A673 (cell line): ENCODE data around the gene TRIM41. TPM values are rescaled to one million over a fixed set of nuclear protein-coding genes. Genes with fewer than 3 reads are reported as not detected.

Source experiments
- BruUV-seq: library from RNA; stranded (reverse); fragments of 400-500 nt; replicated peaks from 2 replicates; lab custom pipeline; 2021; lab: Mats Ljungman, UMichigan
- CTCF ChIA-PET: fragments of 300-600 bp; sonication (Branson Sonifier 250); formaldehyde crosslinking; loops from one replicate; lab custom pipeline; 2022; ENCODE audit warnings: antibody characterized with exemption; lab: Charles Lee
- POLR2A ChIA-PET: fragments of 300-600 bp; sonication (Branson Sonifier 250); formaldehyde crosslinking; loops from one replicate; lab custom pipeline; 2022; ENCODE audit warnings: antibody characterized with exemption; ENCODE audit not compliant: low non-redundant PET; lab: Charles Lee
- DNase-seq: peaks from one replicate; pipeline ENCODE4 v3.0.0-alpha.2; 2015; ENCODE audit warnings: low spot score
- H3K27ac ChIP-seq: fragments of 200-600 bp; sonication (generic); 2 replicates; pipeline ENCODE4 v1.5.1; 2016; ENCODE audit warnings: mixed run types, low read depth, mild to moderate bottlenecking, mixed read lengths, antibody characterized with exemption, low read length; ENCODE audit not compliant: poor library complexity, severe bottlenecking
- H3K27me3 ChIP-seq: fragments of 200-600 bp; sonication (generic); replicated peaks from 2 replicates; pipeline ENCODE4 v1.6.1; 2017; ENCODE audit warnings: mixed run types, low read depth, mild to moderate bottlenecking, mixed read lengths, antibody characterized with exemption, low read length; ENCODE audit not compliant: insufficient read depth, poor library complexity
- H3K36me3 ChIP-seq: fragments of 200-600 bp; sonication (generic); 2 replicates; pipeline ENCODE4 v1.6.1; 2016; ENCODE audit warnings: mixed run types, mild to moderate bottlenecking, mixed read lengths, antibody characterized with exemption, low read length; ENCODE audit not compliant: insufficient read depth, poor library complexity, severe bottlenecking
- H3K4me1 ChIP-seq: fragments of 200-600 bp; sonication (generic); 2 replicates; pipeline ENCODE4 v1.6.1; 2017; ENCODE audit warnings: mixed run types, mild to moderate bottlenecking, mixed read lengths, antibody characterized with exemption, low read length; ENCODE audit not compliant: insufficient read depth, poor library complexity, severe bottlenecking
- H3K4me3 ChIP-seq: fragments of 200-600 bp; sonication (generic); 2 replicates; pipeline ENCODE4 v1.5.1; 2016; ENCODE audit warnings: low read depth, mixed run types, mild to moderate bottlenecking, mixed read lengths, low read length; ENCODE audit not compliant: poor library complexity, severe bottlenecking
- H3K9me3 ChIP-seq: fragments of 200-600 bp; sonication (generic); 2 replicates; pipeline ENCODE4 v1.6.1; 2016; ENCODE audit warnings: mixed run types, low read depth, mild to moderate bottlenecking, mixed read lengths, antibody characterized with exemption, low read length; ENCODE audit not compliant: poor library complexity, severe bottlenecking
- CTCF ChIP-seq: fragments of 300-800, 200-600 bp; sonication (generic); conservative IDR thresholded peaks from 2 replicates; pipeline ENCODE4 v1.5.1; 2017; ENCODE audit warnings: low read depth, mild to moderate bottlenecking, antibody characterized with exemption, low read length, moderate library complexity, mixed read lengths
- EZH2 ChIP-seq: fragments of 200-600 bp; sonication (generic); IDR thresholded peaks from 2 replicates; pipeline ENCODE4 v1.6.1; 2017; ENCODE audit warnings: borderline replicate concordance, low read depth, mild to moderate bottlenecking, mixed read lengths, antibody characterized with exemption, low read length; ENCODE audit not compliant: poor library complexity, severe bottlenecking
- intact Hi-C: fragments of 100-400 bp; cut with micrococcal nuclease; formaldehyde crosslinking; loops from one replicate; pipeline ENCODE4 v1.10.0; 2022; ENCODE audit not compliant: unreplicated experiment
- total RNA-seq: library from RNA; stranded (reverse); gene quantifications from 2 replicates; pipeline ENCODE4 v1.2.3, GENCODE V29; 2021

The TRIM41 gene
- total RNA-seq, 1 experiment from 2014 or later = 24.6 TPM

- Histone ChIP-seq H3K9me3 (no peaks in the 10 kb centered on the region), H3K27ac (no peak overlapping the region), H3K27me3 (no peaks in the 10 kb centered on the region), H3K4me1 (peaks cover 24% of the 10 kb centered on the region), H3K36me3 (peaks cover 82% of the 10 kb centered on the region), H3K4me3 (no peak overlapping the region)
- BruUV-seq = no TSS peak
- CTCF ChIA-PET = no interaction called here
- no peak for DNase-seq
- POLR2A ChIA-PET = no interaction called here
- intact Hi-C loops = no loop called here
- TF ChIP-seq CTCF (no peak), EZH2 (no peak)
These were observed 14.0 kb downstream of the TRIM41 start for GRCh38 chr5:181236954-181237641.

DNA sequence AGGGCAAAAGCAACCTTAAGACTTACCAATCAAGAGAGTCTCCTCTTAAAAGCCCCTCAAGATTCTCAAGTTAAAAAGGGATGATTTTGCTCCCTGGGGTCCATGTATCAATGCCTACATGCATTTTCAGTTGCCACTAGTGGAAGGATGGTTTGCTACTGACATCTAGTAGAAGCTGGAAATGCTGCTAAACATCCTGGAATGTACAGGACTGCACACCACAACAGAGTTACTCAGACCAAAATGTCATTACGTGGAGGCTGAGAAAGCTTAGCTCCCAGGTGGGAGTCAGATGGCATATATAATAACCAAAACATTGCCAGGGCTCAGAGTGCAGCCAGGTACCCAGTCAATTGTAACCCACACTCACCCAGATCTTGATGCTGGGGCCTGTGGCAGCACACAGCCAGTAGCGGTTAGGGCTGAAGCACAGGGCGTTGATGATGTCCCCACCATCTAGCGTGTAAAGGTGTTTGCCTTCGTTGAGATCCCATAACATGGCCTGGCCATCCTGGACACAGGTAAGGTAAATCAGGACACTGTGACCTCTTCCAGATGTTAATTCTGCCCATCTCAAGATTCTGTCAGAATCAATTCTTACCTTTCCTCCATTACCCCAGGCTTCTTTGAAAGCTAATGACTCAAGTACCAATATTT is 14.8 kb downstream of the TRIM41 start:
- Histone ChIP-seq H3K4me3 (no peak overlapping the region), H3K9me3 (no peaks in the 10 kb centered on the region), H3K4me1 (peaks cover 26% of the 10 kb centered on the region), H3K27me3 (no peaks in the 10 kb centered on the region), H3K36me3 (peaks cover 90% of the 10 kb centered on the region), H3K27ac (no peak overlapping the region)
- no peak for TF ChIP-seq EZH2
- TF ChIP-seq CTCF = no peak
- DNase-seq = no peak
- ChIA-PET CTCF (no interaction called here), POLR2A (no interaction called here)
- BruUV-seq = no TSS peak
- intact Hi-C loops = no loop called here

DNA sequence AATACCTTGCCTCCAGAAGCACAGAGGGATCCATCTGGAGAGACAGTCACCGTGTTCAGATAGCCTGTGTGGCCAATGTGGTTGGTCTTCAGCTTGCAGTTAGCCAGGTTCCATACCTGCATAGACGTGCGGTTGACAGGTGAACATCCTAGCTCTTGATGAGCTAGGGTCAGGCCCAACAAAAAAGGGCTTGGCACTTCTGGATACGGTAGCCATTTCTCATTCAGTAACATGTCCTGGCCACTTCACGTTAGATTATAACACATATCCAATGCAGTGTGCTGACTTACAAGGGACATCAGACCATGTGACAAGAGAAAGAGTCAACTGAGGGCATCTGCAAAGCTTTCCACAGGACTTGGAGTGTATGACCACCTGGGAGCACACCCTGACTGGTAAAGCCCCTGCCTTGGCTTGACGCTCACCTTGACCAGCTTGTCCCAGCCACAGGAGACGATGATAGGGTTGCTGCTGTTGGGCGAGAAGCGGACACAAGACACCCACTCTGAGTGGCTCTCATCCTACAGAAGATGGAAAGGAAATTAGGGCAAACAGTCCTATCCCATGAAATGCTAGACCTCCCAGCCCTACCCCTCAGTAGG is 16.1 kb downstream of the TRIM41 start:
- no peak overlapping the region for H3K4me3 ChIP-seq
- TF ChIP-seq CTCF (no peak), EZH2 (no peak)
- H3K27ac ChIP-seq = no peak overlapping the region
- BruUV-seq = no TSS peak
- peaks cover 26% of the 10 kb centered on the region for H3K4me1 ChIP-seq
- DNase-seq = no peak
- intact Hi-C loops = no loop called here
- H3K27me3 ChIP-seq = no peaks in the 10 kb centered on the region
- peaks cover 87% of the 10 kb centered on the region for H3K36me3 ChIP-seq
- no peaks in the 10 kb centered on the region for H3K9me3 ChIP-seq
- ChIA-PET CTCF (no interaction called here), POLR2A (no interaction called here)
